Endodermal cell (in vitro differentiated cells): ENCODE data around the gene CFAP69. TPM values are rescaled to one million over a fixed set of nuclear protein-coding genes. Genes with fewer than 3 reads are reported as not detected.
"Not testable (repeated sequence)": the region's sequence is repeated elsewhere in the genome, so short reads cannot be mapped to it uniquely, and the experiment has no call there.

Experiments used
- DNase-seq: peaks from one replicate; pipeline ENCODE4 v3.0.0-alpha.2; 2017
- H3K27ac ChIP-seq: 2 replicates; pipeline ENCODE4 v1.5.1; 2013; ENCODE audit warnings: mild to moderate bottlenecking, low read depth, low read length, moderate library complexity
- H3K27me3 ChIP-seq: 2 replicates; pipeline ENCODE4 v1.6.1; 2013; ENCODE audit warnings: mild to moderate bottlenecking, low read length, moderate library complexity; ENCODE audit not compliant: insufficient read depth, control insufficient read depth, poor library complexity, severe bottlenecking
- H3K36me3 ChIP-seq: 2 replicates; pipeline ENCODE4 v1.7.0; 2013; ENCODE audit warnings: mild to moderate bottlenecking, low read length, moderate library complexity; ENCODE audit not compliant: control insufficient read depth, insufficient read depth
- H3K4me1 ChIP-seq: one replicate; pipeline ENCODE4 v1.7.0; 2013; ENCODE audit warnings: low read length; ENCODE audit not compliant: control insufficient read depth, insufficient read depth
- H3K4me3 ChIP-seq: 2 replicates; pipeline ENCODE4 v1.5.1; 2013; ENCODE audit warnings: mild to moderate bottlenecking, low read length, moderate library complexity
- H3K9ac ChIP-seq: 2 replicates; pipeline ENCODE4 v1.6.1; 2013; ENCODE audit warnings: mild to moderate bottlenecking, low read length, moderate library complexity; ENCODE audit not compliant: poor library complexity, severe bottlenecking; ENCODE audit errors: extremely low read depth
- H3K9me3 ChIP-seq: 2 replicates; pipeline ENCODE4 v1.6.1; 2013; ENCODE audit warnings: mild to moderate bottlenecking, low read length, moderate library complexity; ENCODE audit not compliant: control insufficient read depth
- H3K27ac Mint-ChIP-seq: 2 replicates; pipeline ENCODE4 v1.8.0; 2020; ENCODE audit warnings: mixed read lengths
- H3K27me3 Mint-ChIP-seq: 2 replicates; pipeline ENCODE4 v1.8.0; 2021; ENCODE audit warnings: mild to moderate bottlenecking, mixed read lengths; ENCODE audit not compliant: insufficient read depth
- H3K36me3 Mint-ChIP-seq: 2 replicates; pipeline ENCODE4 v1.8.0; 2020; ENCODE audit warnings: low read depth, mixed read lengths
- H3K4me1 Mint-ChIP-seq: 2 replicates; pipeline ENCODE4 v1.8.0; 2020; ENCODE audit warnings: mixed read lengths
- H3K4me3 Mint-ChIP-seq: 2 replicates; pipeline ENCODE4 v1.8.0; 2020; ENCODE audit warnings: mild to moderate bottlenecking, moderate library complexity, mixed read lengths
- H3K9me3 Mint-ChIP-seq: 2 replicates; pipeline ENCODE4 v1.8.0; 2020; ENCODE audit warnings: mild to moderate bottlenecking, mixed read lengths
- WGBS, 2 experiments: methylation state at CpG; one replicate each; pipeline versions ENCODE4 v1.1.5 to v1.1.7; 2013; ENCODE audit warnings: missing lambda C conversion rate in 2 of 2, mixed read lengths in 1 of 2; ENCODE audit not compliant: insufficient coverage in 1 of 2, insufficient read length in 1 of 2; 5-methylcytosine and 5-hydroxymethylcytosine counted together
- total RNA-seq, 2 donors: library from RNA; stranded (reverse); fragmentation: NEBNext Ultra II Directional in 1 of 2; extraction: Animal tissue kit (Norgen Biotek cat#: 25700) in 1 of 2; gene quantifications; 2 replicates in 1 of 2; 3 replicates in 1 of 2; pipeline ENCODE4 v1.2.1, GENCODE V29; 2021
- TF ChIP-seq, protein P1 (sequence below): fragments of 200-600 bp; sonication (generic); conservative IDR thresholded peaks from 2 replicates; pipeline ENCODE4 v1.5.0; 2021; ENCODE audit warnings: antibody characterized with exemption, mild to moderate bottlenecking

Gene CFAP69
- total RNA-seq, 2 donors from 2014 or later, result 4.9 to 6.6 TPM

DNA sequence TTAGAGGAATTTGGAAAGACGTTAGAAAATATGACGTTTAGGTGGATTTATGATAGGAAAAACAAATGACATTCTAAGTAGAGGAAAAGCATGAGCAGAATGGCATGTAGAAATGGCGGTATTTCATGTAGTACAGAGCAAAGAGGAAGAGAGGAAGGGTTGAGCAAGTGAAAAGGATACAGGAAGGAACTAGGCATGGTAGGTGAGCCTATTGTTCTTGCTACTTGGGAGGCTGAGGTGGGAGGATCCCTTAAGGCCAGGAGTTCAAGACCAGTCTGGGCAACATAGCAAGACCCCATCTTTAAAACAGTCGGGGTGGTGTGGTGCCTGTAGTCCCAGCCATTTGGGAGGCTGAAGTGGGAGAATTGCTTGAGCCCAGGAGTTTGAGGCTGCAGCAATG is 102.8 kb downstream of the CFAP69 start:
- Histone ChIP-seq H3K27ac (no peak overlapping the region), H3K36me3 (no peaks in the 10 kb centered on the region), H3K9me3 (peaks cover 7% of the 10 kb centered on the region), H3K9ac (no peak overlapping the region), H3K27me3 (no peaks in the 10 kb centered on the region), H3K4me1 (no peaks in the 10 kb centered on the region), H3K4me3 (peak overlapping the region; percentile 99)
- no peak for DNase-seq
- WGBS, 2 experiments, result 82 to 88% methylated on average over 4 of the region's 4 CpGs
- H3K27me3 Mint-ChIP-seq, result no peaks in the 10 kb centered on the region
- no peak overlapping the region for H3K27ac Mint-ChIP-seq
- TF ChIP-seq, protein P1, sequence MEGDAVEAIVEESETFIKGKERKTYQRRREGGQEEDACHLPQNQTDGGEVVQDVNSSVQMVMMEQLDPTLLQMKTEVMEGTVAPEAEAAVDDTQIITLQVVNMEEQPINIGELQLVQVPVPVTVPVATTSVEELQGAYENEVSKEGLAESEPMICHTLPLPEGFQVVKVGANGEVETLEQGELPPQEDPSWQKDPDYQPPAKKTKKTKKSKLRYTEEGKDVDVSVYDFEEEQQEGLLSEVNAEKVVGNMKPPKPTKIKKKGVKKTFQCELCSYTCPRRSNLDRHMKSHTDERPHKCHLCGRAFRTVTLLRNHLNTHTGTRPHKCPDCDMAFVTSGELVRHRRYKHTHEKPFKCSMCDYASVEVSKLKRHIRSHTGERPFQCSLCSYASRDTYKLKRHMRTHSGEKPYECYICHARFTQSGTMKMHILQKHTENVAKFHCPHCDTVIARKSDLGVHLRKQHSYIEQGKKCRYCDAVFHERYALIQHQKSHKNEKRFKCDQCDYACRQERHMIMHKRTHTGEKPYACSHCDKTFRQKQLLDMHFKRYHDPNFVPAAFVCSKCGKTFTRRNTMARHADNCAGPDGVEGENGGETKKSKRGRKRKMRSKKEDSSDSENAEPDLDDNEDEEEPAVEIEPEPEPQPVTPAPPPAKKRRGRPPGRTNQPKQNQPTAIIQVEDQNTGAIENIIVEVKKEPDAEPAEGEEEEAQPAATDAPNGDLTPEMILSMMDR, result no peak
- peaks cover 1% of the 10 kb centered on the region for H3K36me3 Mint-ChIP-seq
- peak overlapping the region; percentile 95 for H3K4me3 Mint-ChIP-seq
- H3K9me3 Mint-ChIP-seq, result no peaks in the 10 kb centered on the region
- peaks cover 13% of the 10 kb centered on the region for H3K4me1 Mint-ChIP-seq

DNA sequence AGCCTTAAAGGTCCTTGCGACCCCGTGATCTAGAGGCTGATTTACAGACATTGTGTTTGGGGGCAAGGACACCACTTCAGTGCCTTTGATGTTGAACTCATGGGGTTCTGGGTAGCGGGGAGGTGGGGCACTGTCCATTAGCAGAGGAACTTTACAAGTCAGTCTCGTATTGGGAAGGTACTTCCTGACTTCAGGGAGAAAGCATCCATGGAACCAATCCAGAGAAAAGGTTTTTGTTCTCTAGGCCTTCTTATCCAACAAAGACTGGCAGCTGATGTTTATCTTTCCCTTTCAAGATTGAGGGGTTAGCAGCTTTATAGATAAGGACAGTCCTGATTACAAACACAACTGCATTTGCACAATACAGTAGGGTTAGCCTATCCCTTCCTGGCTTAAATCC is 104.3 kb downstream of the CFAP69 start:
- WGBS, 2 experiments, result 62 to 89% methylated on average over 2 to 4 of the region's 4 CpGs
- H3K9ac ChIP-seq, result no peak overlapping the region
- peak overlapping the region; percentile 71 for H3K27ac Mint-ChIP-seq
- no peaks in the 10 kb centered on the region for H3K27me3 ChIP-seq
- no peak overlapping the region for H3K27ac ChIP-seq
- no peaks in the 10 kb centered on the region for H3K4me1 ChIP-seq
- H3K36me3 ChIP-seq, result peaks cover 14% of the 10 kb centered on the region
- no peaks in the 10 kb centered on the region for H3K9me3 Mint-ChIP-seq
- no peak overlapping the region for H3K4me3 Mint-ChIP-seq
- peak overlapping the region; percentile 58 for H3K4me3 ChIP-seq
- no peak for DNase-seq
- H3K9me3 ChIP-seq, result peaks cover 7% of the 10 kb centered on the region
- TF ChIP-seq, protein P1, result no peak
- H3K36me3 Mint-ChIP-seq, result peaks cover 6% of the 10 kb centered on the region
- H3K27me3 Mint-ChIP-seq, result no peaks in the 10 kb centered on the region
- peaks cover 13% of the 10 kb centered on the region for H3K4me1 Mint-ChIP-seq

DNA sequence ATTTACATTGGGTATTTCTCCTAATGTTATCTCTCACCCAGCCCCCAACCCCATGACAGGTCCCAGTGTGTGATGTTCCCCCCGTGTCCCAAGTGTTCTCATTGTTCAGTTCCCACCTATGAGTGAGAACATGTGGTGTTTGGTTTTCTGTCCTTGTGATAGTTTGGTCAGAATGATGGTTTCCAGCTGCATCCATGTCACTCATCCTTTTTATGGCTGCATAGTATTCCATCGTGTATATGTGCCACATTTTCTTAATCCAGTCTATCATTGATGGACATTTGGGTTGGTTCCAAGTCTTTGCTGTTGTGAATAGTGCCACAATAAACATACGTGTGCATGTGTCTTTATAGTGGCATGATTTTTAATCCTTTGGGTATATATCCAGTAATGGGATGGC is 105.1 kb downstream of the CFAP69 start:
- H3K4me3 ChIP-seq, H3K4me3 Mint-ChIP-seq, DNase-seq, H3K9me3 ChIP-seq, H3K4me1 ChIP-seq, H3K27ac Mint-ChIP-seq, H3K36me3 Mint-ChIP-seq, H3K27me3 Mint-ChIP-seq, H3K9me3 Mint-ChIP-seq, H3K9ac ChIP-seq, H3K27me3 ChIP-seq, H3K27ac ChIP-seq: not testable (repeated sequence)
- peaks cover 13% of the 10 kb centered on the region for H3K4me1 Mint-ChIP-seq
- peaks cover 21% of the 10 kb centered on the region for H3K36me3 ChIP-seq
- WGBS, 2 experiments, result 93 to 100% methylated on average over 1 to 3 of the region's 3 CpGs

DNA sequence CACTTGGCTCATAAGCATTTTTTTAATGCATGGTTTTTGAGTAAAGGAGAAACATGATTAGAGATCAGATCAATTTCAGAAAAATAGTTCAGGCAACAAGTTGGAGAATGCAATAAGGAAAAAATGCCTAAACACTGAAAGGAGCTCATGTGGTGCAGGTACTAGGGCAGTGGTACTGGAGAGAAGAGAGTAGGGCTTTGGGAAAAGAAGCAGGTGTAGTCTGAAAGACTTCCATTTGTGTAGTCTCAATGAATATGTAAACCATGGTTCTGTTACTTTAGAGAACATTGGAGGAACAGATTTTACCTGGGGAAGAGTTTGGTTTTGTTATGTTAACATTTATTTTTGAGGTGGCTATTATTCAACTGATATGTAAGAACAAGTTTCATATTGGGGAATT is 107.0 kb downstream of the CFAP69 start:
- Histone ChIP-seq H3K9ac (no peak overlapping the region), H3K27ac (no peak overlapping the region), H3K4me3 (no peak overlapping the region), H3K4me1 (no peaks in the 10 kb centered on the region), H3K27me3 (no peaks in the 10 kb centered on the region), H3K36me3 (peaks cover 40% of the 10 kb centered on the region), H3K9me3 (peaks cover 10% of the 10 kb centered on the region)
- DNase-seq, result no peak
- Mint-ChIP-seq H3K4me3 (no peak overlapping the region), H3K27me3 (no peaks in the 10 kb centered on the region), H3K36me3 (peaks cover 23% of the 10 kb centered on the region), H3K27ac (no peak overlapping the region), H3K4me1 (peaks cover 10% of the 10 kb centered on the region), H3K9me3 (no peaks in the 10 kb centered on the region)
- TF ChIP-seq, protein P1, result no peak
